CD1c-positive myeloid dendritic cell (primary cell): Measurements from ENCODE around the gene NKAIN1.
"Not testable (repeated sequence)": the region's sequence is repeated elsewhere in the genome, so short reads cannot be mapped to it uniquely, and the experiment has no call there.

Experiments
- DNase-seq: peaks from one replicate; pipeline ENCODE4 v3.0.0-alpha.2; 2016; ENCODE audit errors: extremely low spot score

Gene NKAIN1

DNA sequence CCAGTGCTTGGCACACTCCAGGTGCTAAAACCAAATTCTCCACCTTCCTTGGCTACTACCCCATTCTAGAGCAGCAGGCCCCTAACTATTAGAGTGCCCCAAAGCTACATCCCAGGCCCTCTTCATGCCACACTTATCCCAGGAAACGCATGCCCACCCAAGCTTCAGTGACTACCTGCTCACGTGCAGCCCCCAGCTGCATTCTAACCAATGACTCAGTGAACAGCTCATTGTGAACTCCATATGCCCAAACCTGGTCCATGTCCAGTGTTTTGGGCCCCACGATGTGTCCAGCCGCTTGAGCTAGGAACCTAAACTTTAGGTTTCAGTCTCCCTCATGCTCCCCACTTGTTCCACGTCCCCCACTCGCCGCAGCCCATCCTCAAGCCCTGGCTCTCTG lies 41.5 kb downstream of the NKAIN1 start:
- DNase-seq: no peak

GRCh38 chr1:31196685-31197084 lies 43.0 kb downstream of the NKAIN1 start:
- DNase-seq: no peak

DNA sequence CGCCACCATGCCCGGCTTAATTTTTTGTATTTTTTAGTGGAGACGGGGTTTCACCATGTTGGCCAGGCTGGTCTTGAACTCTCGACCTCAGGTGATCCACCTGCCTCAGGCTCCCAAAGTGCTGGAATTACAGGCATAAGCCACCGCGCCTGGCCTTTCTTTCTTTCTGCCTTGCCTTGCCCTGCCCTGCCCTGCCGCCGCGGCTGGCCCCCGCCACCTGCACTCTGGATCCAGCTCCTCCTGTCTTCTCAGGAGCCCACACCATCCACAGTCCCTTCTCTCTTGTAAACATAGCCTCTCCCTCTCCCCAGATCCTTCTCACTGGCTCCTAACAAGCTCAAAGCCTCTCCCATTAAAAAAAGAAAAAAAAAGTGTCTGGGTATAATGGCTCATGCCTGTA lies 44.4 kb downstream of the NKAIN1 start:
- not testable (repeated sequence) for DNase-seq

DNA sequence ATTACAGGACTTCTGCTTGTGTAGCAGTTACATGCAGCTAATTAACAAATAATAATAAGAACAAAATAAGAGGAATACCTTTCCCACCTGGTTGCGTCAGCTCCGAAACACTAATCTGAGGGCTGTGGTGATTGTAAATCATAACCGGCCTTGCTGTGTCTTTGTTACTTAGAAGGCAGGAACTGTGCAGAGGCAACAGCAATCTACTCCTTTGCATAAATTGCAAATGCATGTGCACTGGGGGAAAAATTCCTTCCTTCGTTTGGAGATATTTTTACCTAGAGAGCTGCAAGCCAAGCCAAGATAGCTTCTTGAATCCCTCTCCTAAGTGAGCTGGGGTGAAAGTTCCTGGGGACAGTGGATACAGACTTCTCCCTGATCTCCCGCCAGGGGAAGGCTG lies 46.0 kb downstream of the NKAIN1 start:
- DNase-seq: no peak

GRCh38 chr1:31191281-31191680 lies 48.4 kb downstream of the NKAIN1 start:
- no peak for DNase-seq

- no peak for DNase-seq
Measured at GRCh38 chr1:31189696-31190674, 49.7 kb downstream of the NKAIN1 start.

DNA sequence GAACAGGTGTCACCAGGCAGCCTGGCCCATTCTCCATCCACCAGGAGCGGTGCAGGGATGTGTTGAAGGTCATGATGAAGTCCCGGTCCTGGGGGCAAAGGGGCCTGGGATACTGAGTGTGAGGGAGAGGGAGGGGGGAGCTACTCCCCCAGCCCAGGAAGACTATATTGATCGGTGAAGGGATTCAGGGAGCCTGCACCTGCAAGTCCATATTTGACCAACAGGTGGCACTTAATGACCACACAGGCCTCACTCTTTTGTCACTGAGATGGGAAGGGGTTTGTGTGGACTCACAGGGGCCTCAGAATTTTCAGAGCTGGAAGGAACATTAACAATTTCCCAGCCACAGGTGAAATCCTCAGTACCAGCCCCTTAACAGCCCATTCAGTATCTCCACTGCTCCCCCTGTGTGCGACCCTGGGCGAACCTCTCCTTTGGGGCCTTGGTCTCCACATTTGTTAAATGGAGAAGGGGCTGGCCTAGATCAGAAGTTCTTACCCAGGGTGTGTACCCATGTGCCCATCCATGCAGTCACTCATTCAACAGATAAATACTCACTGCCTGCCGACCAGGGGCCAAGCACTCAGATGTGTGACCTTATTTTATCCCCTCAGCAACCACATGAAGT lies 55.6 kb downstream of the NKAIN1 start:
- peak; percentile 35 for DNase-seq

GRCh38 chr1:31183126-31183525 lies 56.6 kb downstream of the NKAIN1 start:
- DNase-seq: peak; percentile 13

DNA sequence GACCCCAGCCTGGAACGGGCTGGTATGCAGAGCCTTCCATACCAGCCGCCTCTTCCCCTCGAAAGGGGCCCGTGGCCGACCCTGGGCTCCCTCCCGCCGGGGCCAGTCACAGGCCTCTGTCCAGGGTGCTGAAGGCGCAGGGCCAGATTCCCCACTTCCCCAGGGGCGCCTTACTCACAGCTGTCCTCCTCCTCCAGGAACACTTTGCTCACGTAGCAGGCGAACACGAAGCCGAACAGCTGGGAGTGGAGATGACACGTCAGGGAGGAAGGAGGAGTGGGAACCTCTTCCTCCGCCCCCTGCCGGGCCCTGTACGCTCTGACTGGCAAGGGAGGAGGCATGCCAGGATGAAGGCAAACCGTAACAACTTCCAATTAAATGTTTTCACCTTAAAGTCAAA lies 57.3 kb downstream of the NKAIN1 start:
- DNase-seq: peak; percentile 88

GRCh38 chr1:31181515-31182343 lies 58.0 kb downstream of the NKAIN1 start:
- DNase-seq: peak; percentile 57

DNA sequence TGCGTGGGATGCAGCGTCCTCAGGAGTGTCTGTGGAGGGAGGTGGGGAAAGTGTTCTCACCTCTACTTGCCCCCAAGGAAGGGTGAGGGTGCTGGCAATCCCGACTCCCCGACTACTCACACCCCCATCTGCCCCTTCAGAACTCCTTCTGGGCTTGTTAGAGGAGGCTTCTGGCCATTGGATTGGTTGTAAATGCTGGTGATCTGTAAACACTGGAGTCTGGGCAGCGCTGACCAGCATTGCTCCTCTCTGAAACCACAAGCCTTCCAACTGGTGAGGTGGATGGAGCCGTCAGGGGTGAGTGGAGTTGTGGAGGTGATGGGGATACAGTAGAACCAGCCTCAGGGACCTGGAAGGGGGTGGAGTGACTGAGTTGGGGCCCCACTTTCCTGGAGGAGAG lies 59.3 kb downstream of the NKAIN1 start:
- no peak for DNase-seq

DNA sequence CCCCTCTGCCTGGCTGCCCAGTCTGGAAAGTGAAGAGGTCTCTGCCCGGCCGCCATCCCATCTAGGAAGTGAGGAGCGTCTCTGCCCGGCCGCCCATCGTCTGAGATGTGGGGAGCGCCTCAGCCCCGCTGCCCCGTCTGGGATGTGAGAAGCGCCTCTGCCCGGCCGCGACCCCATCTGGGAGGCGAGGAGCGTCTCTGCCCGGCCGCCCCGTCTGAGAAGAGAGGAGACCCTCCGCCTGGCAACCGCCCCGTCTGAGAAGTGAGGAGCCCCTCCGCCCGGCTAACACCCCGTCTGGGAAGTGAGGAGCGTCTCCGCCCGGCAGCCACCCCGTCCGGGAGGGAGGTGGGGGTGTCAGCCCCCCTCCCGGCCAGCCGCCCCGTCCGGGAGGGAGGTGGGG lies 63.4 kb downstream of the NKAIN1 start:
- not testable (repeated sequence) for DNase-seq

DNA sequence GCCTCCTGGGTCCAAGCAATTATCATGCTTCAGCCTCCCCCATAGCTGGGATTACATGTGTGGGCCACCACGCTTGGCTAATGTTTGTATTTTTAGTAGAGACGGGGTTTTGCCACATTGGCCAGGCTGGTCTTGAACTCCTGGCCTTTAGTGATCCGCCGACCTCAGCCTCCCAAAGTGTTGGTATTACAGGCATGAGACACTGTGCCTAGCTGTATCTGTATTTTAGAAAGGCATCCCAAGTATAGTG lies 69.3 kb downstream of the NKAIN1 start:
- DNase-seq: no peak

DNA sequence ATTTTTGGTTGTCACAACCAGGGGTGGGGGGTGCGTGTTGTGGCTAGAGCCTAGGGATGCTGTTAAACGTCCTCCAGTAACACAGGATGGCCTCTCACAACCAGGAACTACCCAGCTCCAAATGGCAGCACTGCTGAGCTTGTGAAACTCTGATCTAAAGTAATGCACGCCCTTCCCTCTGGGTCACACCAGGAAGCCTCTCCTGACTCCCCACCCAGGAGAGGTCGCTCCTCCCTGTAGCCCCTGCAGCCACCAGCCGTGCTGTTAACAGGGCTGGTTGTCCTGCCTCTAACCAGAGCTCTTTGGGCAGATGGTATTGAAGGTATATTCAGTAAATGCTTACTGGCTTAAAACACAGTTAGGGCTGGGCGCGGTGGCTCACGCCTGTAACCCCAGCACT lies 73.2 kb downstream of the NKAIN1 start:
- no peak for DNase-seq

DNA sequence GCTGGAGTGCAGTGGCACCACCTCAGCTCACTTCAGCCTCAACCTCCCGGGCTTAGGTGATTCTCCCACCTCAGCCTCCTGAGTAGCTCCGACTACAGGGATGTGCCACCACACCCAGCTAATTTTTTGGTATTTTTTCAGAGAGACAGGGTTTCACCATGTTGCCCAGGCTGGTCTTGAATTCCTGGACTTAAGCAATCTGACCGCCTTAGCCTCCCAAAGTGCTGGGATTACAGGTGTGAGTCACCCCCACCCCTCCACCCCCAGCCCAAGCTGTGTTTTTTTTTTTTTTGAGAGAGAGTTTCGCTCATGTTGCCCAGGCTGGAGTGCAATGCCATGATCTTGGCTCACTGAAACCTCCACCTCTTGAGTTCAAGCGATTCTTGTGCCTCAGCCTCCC lies 75.4 kb downstream of the NKAIN1 start:
- DNase-seq: no peak

DNA sequence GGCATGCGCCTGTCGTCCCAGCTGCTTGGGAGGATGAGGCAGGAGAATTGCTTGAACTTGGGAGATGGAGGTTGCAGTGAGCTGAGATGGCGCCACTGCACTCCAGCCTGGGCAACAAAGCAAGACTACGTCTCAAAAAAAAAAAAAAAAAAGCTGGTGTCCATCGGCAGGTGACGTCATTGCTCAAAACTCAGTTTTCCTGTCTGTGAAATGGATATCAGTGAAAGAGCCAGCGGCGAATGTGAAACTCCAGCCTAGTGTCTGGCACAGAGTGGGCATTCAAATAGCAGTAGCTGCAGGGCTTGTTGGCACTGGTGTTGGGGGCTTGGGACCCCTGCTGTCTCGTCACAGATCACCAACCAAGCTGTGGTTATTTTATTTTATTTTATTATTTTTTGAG lies 75.8 kb downstream of the NKAIN1 start:
- DNase-seq: no peak

DNA sequence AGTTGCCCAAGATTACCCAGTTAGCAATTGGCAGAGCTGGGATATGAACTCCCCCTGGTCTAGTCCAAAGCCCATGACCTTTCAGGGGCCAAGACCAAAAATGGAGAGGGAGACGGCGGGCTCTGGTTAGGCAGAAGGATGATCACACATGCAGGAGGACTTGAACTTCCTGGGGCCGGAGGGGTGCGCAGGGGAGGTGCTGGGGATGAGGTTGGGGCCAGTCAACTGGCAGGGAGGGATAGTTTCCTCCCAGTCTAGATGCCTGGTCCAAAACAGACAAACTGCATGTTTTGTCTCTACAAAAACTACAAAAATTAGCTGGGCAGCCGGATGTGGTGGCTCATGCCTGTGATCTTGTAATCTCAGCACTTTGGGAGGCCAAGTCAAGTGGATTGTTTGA lies 78.1 kb downstream of the NKAIN1 start:
- DNase-seq: no peak

DNA sequence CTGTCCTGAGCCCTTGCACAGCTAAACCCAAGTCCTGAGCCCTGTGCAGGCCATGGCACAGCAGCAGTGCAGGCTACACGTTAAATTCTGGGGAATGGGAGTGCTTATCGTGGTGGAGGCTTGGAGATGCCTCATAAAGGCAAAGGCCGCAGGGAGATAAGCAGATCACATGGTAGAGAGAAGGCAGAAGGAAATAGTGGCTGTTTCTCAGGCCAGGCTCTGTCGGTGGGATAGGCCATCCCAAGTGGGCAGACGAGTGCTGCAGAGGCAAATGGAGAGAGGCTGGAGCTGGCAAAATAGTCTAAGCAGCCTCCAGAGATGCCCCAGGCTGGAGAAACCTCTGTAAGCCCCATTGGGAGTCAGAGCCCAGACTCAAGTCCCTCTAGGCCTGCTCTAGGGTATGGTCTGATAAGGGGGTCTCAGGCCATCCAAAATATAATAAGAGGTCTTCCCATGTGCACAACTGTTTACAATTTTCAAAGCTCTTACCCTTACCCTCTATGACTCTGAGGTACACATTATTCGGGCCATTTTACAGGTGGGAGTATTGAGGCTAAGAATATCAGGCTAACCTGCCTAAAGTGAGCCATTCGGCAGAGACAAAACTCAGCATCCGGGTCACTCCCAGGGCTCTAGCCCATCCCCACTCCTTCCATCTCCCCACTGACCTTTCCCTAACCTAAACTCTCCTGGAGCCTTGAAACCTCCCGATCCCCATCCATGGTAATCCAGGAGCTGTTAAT lies 79.6 kb downstream of the NKAIN1 start:
- no peak for DNase-seq

DNA sequence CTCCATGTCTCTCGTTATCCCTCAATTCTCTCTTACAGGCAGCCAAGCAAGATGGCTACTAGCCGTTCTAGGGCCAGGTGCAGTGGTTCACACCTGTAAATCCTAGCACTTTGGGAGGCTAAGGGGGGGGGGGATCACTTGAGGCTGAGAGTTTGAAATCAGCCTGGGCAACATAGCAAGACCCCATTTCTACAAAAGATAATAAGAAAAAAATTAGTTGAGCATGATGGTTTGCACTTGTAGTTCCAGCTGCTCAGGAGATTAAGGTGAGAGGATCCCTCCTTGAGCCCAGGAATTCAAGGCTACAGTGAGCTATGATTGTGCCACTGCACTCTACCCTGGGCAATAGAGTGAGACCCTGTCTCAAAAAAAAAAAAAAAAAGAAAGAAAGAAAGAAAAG lies 80.4 kb downstream of the NKAIN1 start:
- no peak for DNase-seq

GRCh38 chr1:31155216-31155806 lies 84.4 kb downstream of the NKAIN1 start:
- DNase-seq: peak; percentile 84

DNA sequence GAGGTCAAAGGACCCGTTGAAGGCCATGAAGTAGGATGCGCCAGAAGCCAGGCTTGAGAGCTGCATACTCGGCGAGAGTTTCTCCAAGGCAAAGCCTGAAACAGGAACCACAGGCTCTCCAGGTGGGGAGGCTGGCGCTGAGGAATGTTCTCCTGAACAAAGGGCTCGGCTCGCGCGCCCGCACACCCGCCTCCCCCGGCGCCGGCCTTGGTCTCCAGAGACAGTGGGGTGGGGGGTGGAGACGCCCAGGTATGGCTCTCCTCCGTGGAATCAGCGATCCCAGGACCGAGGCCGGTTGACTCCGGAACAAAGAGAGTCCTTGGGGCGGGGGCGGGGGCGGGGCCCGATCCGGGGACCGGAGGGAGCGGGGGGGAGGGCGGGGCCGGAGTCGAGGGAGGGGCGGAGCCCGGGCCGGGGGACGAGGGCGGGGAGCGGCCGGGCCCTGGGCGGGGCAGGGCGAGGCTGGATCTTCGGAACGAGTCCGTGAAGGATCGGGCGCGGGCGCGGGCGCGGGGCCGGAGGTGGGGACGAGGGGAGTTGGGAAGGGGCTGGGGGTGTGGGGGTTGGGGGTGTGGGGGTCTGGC lies 85.0 kb downstream of the NKAIN1 start:
- peak; percentile 80 for DNase-seq
